GM12865 (cell line): ENCODE data around the gene PPP4R1.
A peak's percentile ranks its signal among the peaks of the same experiment; 100 is the strongest.
"Not testable (repeated sequence)": the region's sequence is repeated elsewhere in the genome, so short reads cannot be mapped to it uniquely, and the experiment has no call there.

Experiments used
- DNase-seq: peaks from one replicate; pipeline ENCODE4 v3.0.0; 2010; ENCODE audit warnings: low read depth
- H3K4me3 ChIP-seq: 2 replicates; pipeline ENCODE4 v1.5.1; 2011; ENCODE audit warnings: mild to moderate bottlenecking, low read depth, low read length, control low read depth
- TF ChIP-seq, protein P1 (sequence below): IDR thresholded peaks from 2 replicates; pipeline ENCODE4 v1.5.1; 2011; ENCODE audit warnings: low read length, control low read depth, low read depth, inconsistent platforms; ENCODE audit not compliant: insufficient read depth; ENCODE audit errors: missing control alignments

PPP4R1 gene

DNA sequence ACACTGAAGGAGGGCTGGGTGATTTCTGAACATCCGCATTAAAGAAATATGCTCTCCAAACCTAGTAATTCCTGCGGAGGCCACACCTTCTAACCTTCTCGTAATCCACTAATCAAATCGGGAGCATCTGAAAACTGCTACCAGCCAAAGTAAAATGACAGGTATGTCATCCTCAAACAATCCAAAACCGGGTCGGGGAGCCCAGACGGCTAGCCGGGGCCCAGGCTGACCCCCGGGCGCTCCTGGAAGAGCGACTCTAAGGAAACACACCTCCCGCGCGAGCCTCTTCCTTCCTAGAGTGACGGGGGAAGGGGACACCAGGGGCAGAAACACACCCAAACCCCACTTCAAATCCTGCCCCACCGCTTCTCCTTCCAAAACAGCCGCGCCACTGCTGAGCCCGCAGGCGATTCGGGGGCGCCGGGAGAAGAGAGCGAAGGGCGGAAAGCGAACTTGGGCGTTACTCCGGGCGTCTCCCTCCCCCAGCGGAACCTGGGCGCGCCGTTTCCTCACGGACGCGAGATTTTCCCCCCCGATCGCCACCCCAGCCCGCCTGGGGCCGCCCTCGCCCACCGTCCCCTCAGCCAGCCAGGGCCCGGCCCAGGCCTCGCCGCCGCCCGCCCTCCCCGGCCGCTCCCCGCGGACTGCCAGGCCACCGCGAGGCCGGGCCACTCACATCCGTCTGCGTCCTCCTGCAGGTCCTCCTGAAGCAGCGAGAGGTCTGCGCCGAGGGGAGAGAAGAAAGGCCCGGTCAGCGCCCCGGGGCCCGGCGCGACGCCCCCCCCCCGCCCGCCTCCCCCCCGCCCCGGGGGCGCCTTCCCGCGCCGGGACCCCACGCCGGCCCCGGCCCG is 584 bp downstream of the PPP4R1 start:
- TF ChIP-seq, protein P1, sequence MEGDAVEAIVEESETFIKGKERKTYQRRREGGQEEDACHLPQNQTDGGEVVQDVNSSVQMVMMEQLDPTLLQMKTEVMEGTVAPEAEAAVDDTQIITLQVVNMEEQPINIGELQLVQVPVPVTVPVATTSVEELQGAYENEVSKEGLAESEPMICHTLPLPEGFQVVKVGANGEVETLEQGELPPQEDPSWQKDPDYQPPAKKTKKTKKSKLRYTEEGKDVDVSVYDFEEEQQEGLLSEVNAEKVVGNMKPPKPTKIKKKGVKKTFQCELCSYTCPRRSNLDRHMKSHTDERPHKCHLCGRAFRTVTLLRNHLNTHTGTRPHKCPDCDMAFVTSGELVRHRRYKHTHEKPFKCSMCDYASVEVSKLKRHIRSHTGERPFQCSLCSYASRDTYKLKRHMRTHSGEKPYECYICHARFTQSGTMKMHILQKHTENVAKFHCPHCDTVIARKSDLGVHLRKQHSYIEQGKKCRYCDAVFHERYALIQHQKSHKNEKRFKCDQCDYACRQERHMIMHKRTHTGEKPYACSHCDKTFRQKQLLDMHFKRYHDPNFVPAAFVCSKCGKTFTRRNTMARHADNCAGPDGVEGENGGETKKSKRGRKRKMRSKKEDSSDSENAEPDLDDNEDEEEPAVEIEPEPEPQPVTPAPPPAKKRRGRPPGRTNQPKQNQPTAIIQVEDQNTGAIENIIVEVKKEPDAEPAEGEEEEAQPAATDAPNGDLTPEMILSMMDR = no peak
- DNase-seq = peak; percentile 62
- H3K4me3 ChIP-seq = peak overlapping the region; percentile 97

DNA sequence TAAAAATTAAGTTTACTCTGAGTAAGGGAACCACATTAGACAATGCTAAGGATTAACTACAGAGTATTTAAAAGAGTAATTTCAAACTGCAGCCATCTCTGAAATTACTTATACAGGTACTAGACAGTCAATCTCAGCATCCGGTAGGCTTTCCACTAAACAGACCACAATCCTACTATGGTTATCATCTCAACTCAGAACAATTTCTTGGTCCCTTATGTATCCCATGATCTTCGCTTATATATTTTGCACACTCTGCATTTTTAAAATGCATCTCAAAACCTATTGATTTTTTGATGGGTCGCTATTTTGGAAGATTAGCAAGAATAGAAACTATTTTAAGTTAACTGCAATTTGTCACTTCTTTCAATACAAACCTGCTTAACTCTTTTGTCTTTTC is 1.4 kb downstream of the PPP4R1 start:
- H3K4me3 ChIP-seq = peak overlapping the region; percentile 97
- peak; percentile 53 for DNase-seq
- TF ChIP-seq, protein P1 = no peak

DNA sequence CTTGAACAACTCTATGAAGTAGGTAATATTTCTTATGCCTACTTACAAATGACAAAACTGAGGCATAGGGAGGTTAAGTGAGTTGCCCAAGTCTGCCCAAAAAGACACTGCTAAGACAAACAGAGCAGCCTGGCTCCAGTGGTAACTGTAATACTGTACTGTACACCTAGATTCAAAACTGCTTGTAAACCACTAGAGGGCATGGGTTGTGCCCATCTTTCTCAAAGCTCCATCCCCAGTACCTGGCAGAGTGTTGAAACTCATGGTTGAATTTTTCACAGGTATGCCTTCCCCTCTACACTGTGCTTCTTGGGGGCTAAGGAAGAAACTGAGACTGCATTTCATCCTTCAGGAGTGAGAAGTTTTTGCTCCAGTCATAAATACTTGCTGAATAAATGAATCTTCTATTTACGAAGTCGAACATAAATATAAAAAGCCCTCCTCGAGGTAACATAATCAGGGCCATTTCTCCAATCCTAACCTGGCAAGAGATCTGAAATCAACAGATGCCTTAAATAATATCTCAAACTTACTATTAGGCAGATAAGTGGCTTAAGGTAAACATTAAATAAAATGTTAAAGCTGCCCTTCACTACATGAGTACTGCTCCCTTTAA is 2.0 kb downstream of the PPP4R1 start:
- 0 out of 2 replicates have a peak overlapping the region, but pooled peaks have one; percentile 97 for H3K4me3 ChIP-seq
- TF ChIP-seq, protein P1 = peak; percentile 66
- peak; percentile 70 for DNase-seq

DNA sequence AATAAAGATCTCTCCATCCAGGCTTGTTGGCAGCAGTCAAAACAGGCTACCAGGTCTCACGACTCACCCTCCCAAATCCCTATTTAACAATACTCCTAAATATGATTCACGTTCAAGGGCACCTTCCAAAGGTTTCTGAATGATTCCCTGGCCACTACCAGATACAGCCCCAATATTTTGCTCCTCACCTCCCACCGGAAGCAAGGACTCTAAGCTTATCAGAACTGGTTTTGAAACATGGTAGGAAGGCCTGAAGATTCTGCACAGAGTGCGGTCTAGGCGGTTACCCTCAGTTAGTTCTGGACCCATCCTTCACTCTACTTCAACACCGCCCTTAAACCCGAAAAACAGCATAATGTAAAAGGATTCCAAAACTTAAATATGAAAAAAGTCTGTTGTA is 5.2 kb downstream of the PPP4R1 start:
- DNase-seq = no peak
- TF ChIP-seq, protein P1 = no peak
- no peak overlapping the region for H3K4me3 ChIP-seq

DNA sequence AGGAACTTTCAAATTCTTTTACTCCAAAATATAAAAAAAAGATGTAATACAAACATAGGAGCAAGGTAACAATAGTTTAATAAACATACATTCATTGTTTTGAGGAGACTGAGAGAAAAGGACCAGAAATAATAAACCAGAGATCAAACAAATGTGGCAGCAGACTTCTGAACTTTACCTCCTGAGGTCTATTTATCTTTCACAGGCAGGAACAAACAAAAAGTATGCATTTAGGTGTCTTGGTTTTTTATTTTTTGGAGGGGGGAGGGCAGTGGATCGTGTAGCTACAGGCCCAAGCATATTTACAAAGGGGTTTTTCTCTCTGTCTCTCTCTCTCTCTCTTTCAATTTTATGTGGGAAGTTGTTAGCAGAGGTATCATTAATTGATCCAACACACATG is 5.6 kb downstream of the PPP4R1 start:
- TF ChIP-seq, protein P1 = no peak
- no peak overlapping the region for H3K4me3 ChIP-seq
- DNase-seq = no peak

DNA sequence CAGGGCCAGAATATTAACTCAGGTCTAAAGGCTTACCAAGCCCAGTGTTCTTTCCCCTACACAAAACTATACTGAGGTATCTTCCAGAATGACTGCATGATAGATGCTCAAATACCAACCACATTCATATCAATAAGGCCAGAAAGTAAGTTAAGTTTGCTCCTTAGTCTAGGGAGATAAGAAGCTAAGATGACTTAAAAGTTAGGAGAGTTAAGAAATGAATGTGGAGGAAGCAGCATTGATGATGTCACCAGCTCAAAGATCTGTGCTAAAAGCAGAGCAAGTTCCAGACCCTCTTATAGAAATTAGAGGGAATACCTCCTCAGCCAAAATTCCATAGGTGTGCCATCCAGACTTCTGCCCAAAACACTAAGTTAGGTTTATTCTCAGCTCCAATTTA is 6.1 kb downstream of the PPP4R1 start:
- TF ChIP-seq, protein P1 = no peak
- H3K4me3 ChIP-seq = no peak overlapping the region
- no peak for DNase-seq

DNA sequence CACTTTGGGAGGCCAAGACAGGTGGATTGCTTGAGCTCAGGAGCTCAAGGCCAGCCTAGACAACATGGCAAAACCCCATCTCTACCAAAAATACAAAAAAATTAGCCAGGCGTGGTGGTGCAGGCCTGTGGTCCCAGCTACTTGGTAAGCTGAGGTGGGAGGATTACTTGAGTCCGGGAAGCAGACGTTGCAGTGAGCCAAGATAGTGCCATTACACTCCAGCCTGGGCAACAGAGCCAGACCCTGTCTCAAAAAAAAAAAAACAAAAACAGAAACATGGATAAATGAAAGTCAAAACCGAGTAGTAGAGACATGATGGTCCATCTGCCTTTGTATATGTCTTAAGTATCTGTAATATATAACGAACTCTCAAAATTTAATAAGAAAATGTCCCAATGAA is 7.2 kb downstream of the PPP4R1 start:
- DNase-seq, H3K4me3 ChIP-seq: not testable (repeated sequence)
